NCI-H2196 treated with DMSO at 0.1 percent for 48 hours (cell line): ENCODE results near the gene GRIA1.
"Not testable (repeated sequence)": the region's sequence is repeated elsewhere in the genome, so short reads cannot be mapped to it uniquely, and the experiment has no call there.

Experiments
- DNase-seq: peaks from one replicate; lab custom pipeline; 2025; ENCODE audit not compliant: unreplicated experiment; lab: John Stamatoyannopoulos, UW

The GRIA1 gene

DNA sequence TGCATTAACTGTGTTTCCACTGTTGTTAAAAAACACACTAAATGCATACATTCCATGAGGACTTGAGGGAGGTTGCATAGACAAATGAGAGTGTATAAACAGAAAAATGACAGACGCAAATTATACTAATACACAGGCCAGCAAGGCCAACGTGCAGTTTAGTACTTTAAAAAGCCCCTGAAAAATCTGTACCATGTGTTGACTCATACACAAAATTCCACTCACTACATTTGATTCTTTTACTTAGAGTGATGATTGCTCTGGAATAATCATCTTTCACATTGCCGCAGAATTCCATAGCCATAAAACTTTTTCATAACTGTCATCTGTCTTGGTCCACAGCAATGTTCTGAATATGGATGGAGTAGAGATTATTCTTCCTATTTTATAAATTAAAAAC, 332.6 kb downstream of the GRIA1 start:
- DNase-seq: no peak

DNA sequence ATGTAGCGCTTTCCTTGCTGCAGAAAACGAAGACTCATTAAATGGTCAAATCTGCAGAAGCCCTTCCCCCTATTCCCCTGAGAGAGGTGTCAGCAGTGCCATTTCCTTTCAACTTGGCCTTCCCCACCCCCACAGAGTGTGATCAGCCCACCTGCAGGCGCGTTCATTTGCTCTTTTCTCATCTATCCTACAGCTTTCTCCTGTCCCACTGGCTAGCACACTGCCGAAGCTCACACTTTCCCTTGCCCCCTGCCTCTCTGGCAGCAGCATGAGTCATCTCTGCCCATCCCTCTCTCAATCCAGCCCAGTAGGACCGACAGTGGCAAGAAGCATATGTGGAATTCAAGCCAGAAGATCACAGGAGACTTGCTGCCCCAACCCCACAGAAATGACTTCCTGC, 334.4 kb downstream of the GRIA1 start:
- DNase-seq: no peak

DNA sequence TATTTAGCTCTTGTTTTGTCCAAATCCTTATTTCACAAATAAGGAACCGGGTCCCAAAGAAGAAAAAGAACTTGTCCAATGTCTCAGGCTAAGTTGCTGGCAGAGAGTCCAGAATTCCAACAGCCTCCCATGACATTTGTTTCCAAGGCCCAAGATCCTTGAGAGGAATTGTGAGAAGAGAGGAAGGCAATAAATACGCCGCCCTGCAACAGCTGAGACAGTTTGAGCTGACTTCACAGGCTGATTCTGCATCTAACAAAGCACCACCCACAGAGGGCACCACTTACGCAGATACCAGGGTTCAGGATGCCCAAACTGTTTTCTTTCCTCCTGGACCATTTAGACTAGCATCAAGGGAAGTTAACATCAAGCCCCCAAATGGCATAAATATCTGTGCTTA, 336.9 kb downstream of the GRIA1 start:
- DNase-seq: no peak

DNA sequence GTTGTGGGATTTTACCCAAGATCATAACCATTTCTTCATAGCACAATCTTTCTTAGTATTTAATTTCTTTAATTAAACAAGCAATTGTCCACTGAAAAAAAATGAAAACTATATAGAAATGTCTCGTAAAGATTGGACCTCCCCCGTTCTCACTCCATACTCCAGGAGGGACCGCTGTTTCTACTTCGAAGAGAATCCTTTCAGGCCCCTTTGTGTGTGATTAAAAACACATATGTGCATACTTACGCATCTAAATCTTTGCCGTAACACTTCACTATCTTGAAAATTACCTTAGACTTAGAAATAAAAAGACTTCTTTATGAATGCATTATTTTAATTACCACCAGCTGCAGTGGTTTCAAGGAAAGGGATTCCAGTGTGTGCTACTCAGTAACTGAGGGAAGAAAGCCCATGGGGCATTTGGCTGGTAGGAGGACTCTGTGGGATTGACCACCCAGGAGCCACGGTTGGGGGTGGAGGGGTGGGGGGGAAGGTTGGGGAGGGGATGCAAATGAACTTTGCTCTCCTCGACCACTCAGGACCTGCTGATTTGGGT, 339.1 kb downstream of the GRIA1 start:
- DNase-seq: no peak

DNA sequence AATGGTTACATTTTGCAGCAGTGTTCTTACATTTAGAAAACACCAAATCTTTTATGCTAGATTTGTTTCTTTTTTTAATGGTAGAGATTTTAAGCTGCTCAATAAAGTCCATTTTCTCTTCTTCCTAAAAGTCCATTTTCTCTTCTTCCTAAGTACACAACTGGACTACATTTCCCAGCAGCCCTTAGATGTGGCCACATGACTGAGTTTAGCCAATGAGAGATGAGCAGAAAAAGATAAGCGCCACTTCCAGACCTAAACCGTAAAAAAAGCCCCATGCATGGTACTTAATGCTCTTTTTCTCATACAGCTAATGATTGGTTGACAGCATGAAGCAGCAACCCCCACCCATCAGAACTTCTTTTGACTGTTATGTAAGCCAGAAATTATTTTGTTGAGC, 341.5 kb downstream of the GRIA1 start:
- DNase-seq: no peak

DNA sequence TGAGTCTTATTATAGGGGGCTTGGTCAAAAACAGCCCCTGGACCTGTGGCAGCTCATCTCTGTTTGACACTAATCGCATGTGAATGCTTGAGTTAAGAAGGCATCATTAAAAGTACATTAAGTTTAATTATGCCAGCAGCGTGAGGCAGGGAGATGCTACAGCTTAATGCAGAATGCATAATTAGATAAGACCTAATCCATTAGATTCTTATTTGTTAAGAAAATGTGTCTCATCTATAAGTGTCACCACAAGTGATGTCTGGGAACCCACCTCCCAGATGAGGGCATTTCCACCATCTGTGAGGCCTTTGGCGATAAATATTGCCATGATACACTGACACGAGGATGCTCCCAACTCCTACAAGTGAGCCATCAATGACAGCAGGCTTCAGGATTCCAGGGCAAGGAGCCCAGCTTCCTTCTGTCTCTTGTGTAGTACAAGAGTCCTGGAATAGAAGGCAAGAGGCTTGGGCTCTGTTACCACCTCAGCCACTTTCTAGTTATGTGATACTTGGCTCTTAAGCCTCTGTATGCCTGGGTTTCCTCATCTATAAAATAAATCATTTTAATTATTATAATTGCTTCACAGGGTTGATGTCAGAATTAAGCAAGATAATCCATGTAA, 345.5 kb downstream of the GRIA1 start:
- DNase-seq: no peak

DNA sequence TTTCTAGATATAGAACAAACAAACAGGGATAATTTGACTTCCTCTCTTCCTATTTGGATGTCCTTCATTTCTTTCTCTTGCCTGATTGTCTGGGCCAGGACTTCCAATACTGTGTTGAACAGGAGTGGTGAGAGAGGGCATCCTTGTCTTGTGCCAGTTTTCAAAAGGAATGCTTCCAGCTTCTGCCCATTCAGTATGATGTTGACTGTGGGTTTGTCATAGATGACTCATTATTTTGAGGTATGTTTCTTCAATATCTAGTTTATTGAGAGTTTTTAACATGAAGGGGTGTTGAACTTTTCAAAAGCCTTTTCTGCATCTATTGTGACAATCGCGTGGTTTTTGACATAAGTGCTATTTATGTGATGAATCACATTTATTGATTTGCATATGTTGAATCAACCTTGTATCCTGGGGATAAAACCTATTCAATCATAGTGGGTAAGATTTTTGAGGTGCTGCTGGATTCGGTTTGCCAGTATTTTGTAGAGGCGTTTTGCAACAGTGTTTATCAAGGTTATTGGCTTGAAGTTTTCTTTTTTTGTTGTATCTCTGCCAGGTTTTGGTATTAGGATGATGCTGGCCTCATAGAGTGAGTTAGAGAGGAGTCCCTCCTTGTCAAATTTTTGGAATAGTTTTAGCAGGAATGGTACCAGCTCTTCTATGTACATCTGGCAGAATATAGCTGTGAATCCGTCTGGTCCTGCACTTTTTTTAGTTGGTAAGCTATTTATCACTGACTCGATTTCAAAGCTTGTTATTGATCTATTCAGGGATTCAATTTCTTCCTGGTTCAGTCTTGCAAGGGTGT, 359.0 kb downstream of the GRIA1 start:
- DNase-seq: not testable (repeated sequence)

DNA sequence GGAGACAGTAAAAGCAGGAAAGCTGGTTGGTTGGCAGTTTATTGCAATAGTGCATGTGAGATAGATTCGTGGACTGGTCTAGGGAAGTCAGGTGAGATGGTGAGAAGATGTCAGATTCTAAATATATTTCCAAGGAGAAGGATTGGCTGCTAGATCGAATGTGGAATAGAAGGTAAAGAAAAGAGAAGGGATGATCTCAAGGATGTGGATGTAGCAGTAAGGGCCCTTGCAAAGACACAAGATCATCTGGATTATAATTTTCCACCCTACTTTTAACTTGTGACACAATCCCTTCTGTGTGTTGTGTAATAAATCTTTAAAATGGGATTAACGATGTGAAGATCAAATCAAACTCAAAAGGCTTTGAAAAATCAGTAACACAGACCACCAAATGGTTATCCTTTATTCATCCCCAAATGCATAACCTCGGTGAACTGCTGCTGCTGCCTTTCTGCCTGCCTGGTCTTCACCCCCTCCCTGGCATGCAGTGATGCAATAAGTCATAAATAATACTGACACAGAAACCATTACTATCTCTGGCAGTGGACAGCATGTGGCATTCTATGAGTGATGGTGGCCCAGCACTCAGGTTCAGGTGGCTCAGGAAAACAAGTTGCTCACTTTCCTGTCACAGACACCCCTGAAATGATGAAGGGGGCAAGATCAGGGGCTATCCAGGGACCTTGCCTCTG, 369.9 kb downstream of the GRIA1 start:
- no peak for DNase-seq

DNA sequence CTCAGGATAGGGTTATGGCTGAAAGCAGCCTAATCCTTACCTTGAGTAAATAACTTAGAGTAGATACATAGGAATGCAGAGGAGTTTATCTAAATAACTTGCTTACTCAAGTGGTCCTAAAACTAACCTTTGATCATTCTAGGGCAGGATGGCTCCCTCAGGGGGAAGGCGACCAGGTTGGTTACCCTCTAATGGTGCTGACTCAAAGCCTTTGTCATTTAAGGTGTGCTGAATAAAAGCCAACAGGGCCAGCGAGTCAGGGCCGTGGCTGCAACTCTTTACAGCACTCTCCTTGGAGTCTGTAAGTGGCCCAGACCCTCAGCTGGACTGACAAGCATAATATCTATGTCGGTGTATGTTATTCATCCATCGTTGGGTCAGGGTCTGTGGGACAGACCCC, 372.4 kb downstream of the GRIA1 start:
- not testable (repeated sequence) for DNase-seq
